ENCODE data around the gene ATP2B2.

ATP2B2 gene

GRCh38 chr3:10396083-10396482, 109.3 kb downstream of the ATP2B2 start:
- Histone ChIP-seq H3K27me3 (ENCODE audit: insufficient read depth, poor library complexity, severe bottlenecking) (no peaks in the 10 kb centered on the region), H3K9me3 (ENCODE audit: severe bottlenecking) (no peaks in the 10 kb centered on the region), H3K4me1 (ENCODE audit: insufficient read depth, poor library complexity, severe bottlenecking) (no peaks in the 10 kb centered on the region), H3K36me3 (ENCODE audit: low read depth) (no peaks in the 10 kb centered on the region), H3K4me3 (ENCODE audit: severe bottlenecking) (no peak overlapping the region), H3K27ac (ENCODE audit: poor library complexity, severe bottlenecking) (no peak overlapping the region)
- no peak for DNase-seq (ENCODE audit: low spot score)
- no peak for TF ChIP-seq CTCF (IDR thresholded peaks at IDR 0.05; ENCODE audit: poor library complexity, severe bottlenecking)
- no peak for ATAC-seq (ENCODE audit: low read depth)

GRCh38 chr3:10395671-10396070, 109.7 kb downstream of the ATP2B2 start:
- no peaks in the 10 kb centered on the region for H3K27me3 ChIP-seq (ENCODE audit: insufficient read depth, poor library complexity, severe bottlenecking)
- no peak overlapping the region for H3K4me3 ChIP-seq (ENCODE audit: severe bottlenecking)
- H3K27ac ChIP-seq (ENCODE audit: poor library complexity, severe bottlenecking): no peak overlapping the region
- DNase-seq (ENCODE audit: low spot score): no peak
- no peaks in the 10 kb centered on the region for H3K9me3 ChIP-seq (ENCODE audit: severe bottlenecking)
- ATAC-seq (ENCODE audit: low read depth): no peak
- no peaks in the 10 kb centered on the region for H3K36me3 ChIP-seq (ENCODE audit: low read depth)
- TF ChIP-seq CTCF (IDR thresholded peaks at IDR 0.05; ENCODE audit: poor library complexity, severe bottlenecking): no peak
- no peaks in the 10 kb centered on the region for H3K4me1 ChIP-seq (ENCODE audit: insufficient read depth, poor library complexity, severe bottlenecking)

- Histone ChIP-seq H3K27me3 (ENCODE audit: insufficient read depth, poor library complexity, severe bottlenecking) (no peaks in the 10 kb centered on the region), H3K4me3 (ENCODE audit: severe bottlenecking) (no peak overlapping the region), H3K4me1 (ENCODE audit: insufficient read depth, poor library complexity, severe bottlenecking) (no peaks in the 10 kb centered on the region), H3K27ac (ENCODE audit: poor library complexity, severe bottlenecking) (no peak overlapping the region), H3K9me3 (ENCODE audit: severe bottlenecking) (no peaks in the 10 kb centered on the region), H3K36me3 (ENCODE audit: low read depth) (no peaks in the 10 kb centered on the region)
- no peak for TF ChIP-seq CTCF (IDR thresholded peaks at IDR 0.05; ENCODE audit: poor library complexity, severe bottlenecking)
- ATAC-seq (ENCODE audit: low read depth) (no peak), DNase-seq (ENCODE audit: low spot score) (no peak)
Observed at GRCh38 chr3:10395196-10395595, 110.2 kb downstream of the ATP2B2 start.

GRCh38 chr3:10394491-10395025, 110.8 kb downstream of the ATP2B2 start:
- TF ChIP-seq CTCF (IDR thresholded peaks at IDR 0.05; ENCODE audit: poor library complexity, severe bottlenecking): no peak
- Histone ChIP-seq H3K27ac (ENCODE audit: poor library complexity, severe bottlenecking) (no peak overlapping the region), H3K4me3 (ENCODE audit: severe bottlenecking) (no peak overlapping the region), H3K4me1 (ENCODE audit: insufficient read depth, poor library complexity, severe bottlenecking) (no peaks in the 10 kb centered on the region), H3K36me3 (ENCODE audit: low read depth) (no peaks in the 10 kb centered on the region), H3K27me3 (ENCODE audit: insufficient read depth, poor library complexity, severe bottlenecking) (no peaks in the 10 kb centered on the region), H3K9me3 (ENCODE audit: severe bottlenecking) (no peaks in the 10 kb centered on the region)
- DNase-seq (ENCODE audit: low spot score) (no peak), ATAC-seq (ENCODE audit: low read depth) (no peak)

- Histone ChIP-seq H3K27me3 (ENCODE audit: insufficient read depth, poor library complexity, severe bottlenecking) (no peaks in the 10 kb centered on the region), H3K9me3 (ENCODE audit: severe bottlenecking) (no peaks in the 10 kb centered on the region), H3K27ac (ENCODE audit: poor library complexity, severe bottlenecking) (no peak overlapping the region), H3K36me3 (ENCODE audit: low read depth) (no peaks in the 10 kb centered on the region), H3K4me3 (ENCODE audit: severe bottlenecking) (no peak overlapping the region), H3K4me1 (ENCODE audit: insufficient read depth, poor library complexity, severe bottlenecking) (no peaks in the 10 kb centered on the region)
- DNase-seq (ENCODE audit: low spot score) (no peak), ATAC-seq (ENCODE audit: low read depth) (no peak; the same call in 2 of the 3 replicates)
- TF ChIP-seq CTCF (IDR thresholded peaks at IDR 0.05; ENCODE audit: poor library complexity, severe bottlenecking): no peak
Observed at GRCh38 chr3:10393514-10393913, 111.9 kb downstream of the ATP2B2 start.

All from RWPE2 (cell line).